Peyer's patch (tissue), 4 donors: ENCODE data around the gene ZNF546. TPM values are rescaled to one million over a fixed set of nuclear protein-coding genes. Genes with fewer than 3 reads are reported as not detected.

Source experiments
- DNase-seq, 3 donors: peaks; one replicate each; pipeline ENCODE4 v3.0.0-alpha.2; 2017 to 2019
- H3K27ac ChIP-seq, 4 donors: fragments of 200-600 bp; sonication (generic); one replicate each; pipeline ENCODE4 v1.5.1; 2016 to 2019
- H3K27me3 ChIP-seq, 2 donors: fragments of 200-600 bp; sonication (generic); one replicate each; pipeline ENCODE4 v1.5.1; 2019
- H3K36me3 ChIP-seq, 3 donors: fragments of 200-600 bp; sonication (generic); one replicate each; pipeline ENCODE4 v1.5.1; 2016 to 2019
- H3K4me1 ChIP-seq, 4 donors: fragments of 200-600 bp; sonication (generic); one replicate each; pipeline ENCODE4 v1.5.1; 2016 to 2019
- H3K4me3 ChIP-seq, 4 donors: fragments of 200-600 bp; sonication (generic); 1 replicate in 3 of 4; 2 replicates in 1 of 4; pipeline ENCODE4 v1.5.1; 2016 to 2019; ENCODE audit warnings: mild to moderate bottlenecking in 1 of 4
- H3K9me3 ChIP-seq, 4 donors: fragments of 200-600 bp; sonication (generic); one replicate each; pipeline ENCODE4 v1.5.1; 2016 to 2019; ENCODE audit warnings: mild to moderate bottlenecking in 1 of 4
- POLR2A ChIP-seq, 2 donors: fragments of 450-650 bp; IDR thresholded peaks; one replicate each; pipeline ENCODE4 v1.5.1; 2017; ENCODE audit warnings: antibody characterized with exemption in 2 of 2, mild to moderate bottlenecking in 2 of 2, moderate library complexity in 2 of 2
- total RNA-seq, 4 donors: library from RNA; depleted of rRNA; stranded (reverse); fragments of >200 nt; gene quantifications; one replicate each; pipeline ENCODE4 v1.1.0, GENCODE V29; 2016
- TF ChIP-seq, protein P1 (sequence below), 6 experiments: fragments of 450-650 bp in 4 of 6; fragments of 200-600 bp in 2 of 6; sonication (generic) in 1 of 6; IDR thresholded peaks; one replicate each; pipeline ENCODE4 v1.5.1; 2017 to 2019; ENCODE audit warnings: antibody characterized with exemption in 6 of 6, mild to moderate bottlenecking in 3 of 6, moderate library complexity in 1 of 6

ZNF546 gene
- total RNA-seq, 4 donors from 2014 or later = 3.0 to 5.5 (median 4.8) TPM

DNA sequence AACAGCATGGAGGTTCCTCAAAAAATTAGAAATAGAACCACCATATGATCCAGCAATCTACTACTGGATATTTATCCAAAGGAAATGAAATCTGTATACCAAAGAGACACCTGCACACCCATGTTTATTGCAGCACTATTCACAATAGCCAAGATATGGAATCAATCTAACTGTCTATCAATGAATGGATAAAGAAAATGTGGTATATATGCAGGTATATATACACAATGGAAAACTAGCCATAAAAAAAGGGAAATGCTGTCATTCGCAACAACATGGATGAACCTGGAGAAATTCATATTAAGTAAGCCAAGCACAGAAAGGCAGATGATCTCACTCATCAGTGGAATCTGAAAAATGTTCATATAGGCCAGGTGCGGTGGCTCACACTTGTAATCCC, 56.6 kb downstream of the ZNF546 start:
- peaks cover 0 to 23% (median 0%) of the 10 kb centered on the region in 3 donors for H3K36me3 ChIP-seq
- H3K4me3 ChIP-seq = no peak overlapping the region
- peaks cover 0 to 3% (median 0%) of the 10 kb centered on the region in 4 donors for H3K9me3 ChIP-seq
- H3K27ac ChIP-seq = no peak overlapping the region
- no peak for DNase-seq
- H3K4me1 ChIP-seq = peaks cover 0 to 12% (median 5%) of the 10 kb centered on the region in 4 donors
- H3K27me3 ChIP-seq = no peaks in the 10 kb centered on the region
- TF ChIP-seq POLR2A (IDR thresholded peaks at IDR 0.05) = no peak
- TF ChIP-seq, protein P1, sequence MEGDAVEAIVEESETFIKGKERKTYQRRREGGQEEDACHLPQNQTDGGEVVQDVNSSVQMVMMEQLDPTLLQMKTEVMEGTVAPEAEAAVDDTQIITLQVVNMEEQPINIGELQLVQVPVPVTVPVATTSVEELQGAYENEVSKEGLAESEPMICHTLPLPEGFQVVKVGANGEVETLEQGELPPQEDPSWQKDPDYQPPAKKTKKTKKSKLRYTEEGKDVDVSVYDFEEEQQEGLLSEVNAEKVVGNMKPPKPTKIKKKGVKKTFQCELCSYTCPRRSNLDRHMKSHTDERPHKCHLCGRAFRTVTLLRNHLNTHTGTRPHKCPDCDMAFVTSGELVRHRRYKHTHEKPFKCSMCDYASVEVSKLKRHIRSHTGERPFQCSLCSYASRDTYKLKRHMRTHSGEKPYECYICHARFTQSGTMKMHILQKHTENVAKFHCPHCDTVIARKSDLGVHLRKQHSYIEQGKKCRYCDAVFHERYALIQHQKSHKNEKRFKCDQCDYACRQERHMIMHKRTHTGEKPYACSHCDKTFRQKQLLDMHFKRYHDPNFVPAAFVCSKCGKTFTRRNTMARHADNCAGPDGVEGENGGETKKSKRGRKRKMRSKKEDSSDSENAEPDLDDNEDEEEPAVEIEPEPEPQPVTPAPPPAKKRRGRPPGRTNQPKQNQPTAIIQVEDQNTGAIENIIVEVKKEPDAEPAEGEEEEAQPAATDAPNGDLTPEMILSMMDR (IDR thresholded peaks at IDR 0.05) = no peak

DNA sequence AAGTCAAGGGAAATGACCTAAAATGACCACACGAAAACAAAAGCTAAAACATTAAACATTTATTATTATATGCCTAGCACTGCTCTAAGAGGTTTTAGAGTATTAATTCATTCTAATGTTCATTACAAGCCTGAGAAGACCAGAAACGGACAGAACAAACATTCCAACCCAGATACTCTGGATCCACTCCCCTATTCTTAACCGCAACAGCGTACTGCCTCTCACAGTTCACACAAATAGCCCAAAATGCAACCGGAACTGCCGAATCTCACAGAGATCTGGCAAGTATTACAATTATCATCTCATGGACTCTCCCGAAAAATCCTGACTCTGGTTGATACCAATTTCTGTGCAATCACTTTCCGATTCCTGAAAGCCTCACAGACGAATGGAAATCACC, 57.8 kb downstream of the ZNF546 start:
- Histone ChIP-seq H3K36me3 (peaks cover 0 to 12% (median 0%) of the 10 kb centered on the region in 3 donors), H3K27me3 (no peaks in the 10 kb centered on the region), H3K27ac (no peak overlapping the region), H3K4me3 (peak overlapping the region in 1 of 4 donors; percentile 63), H3K9me3 (peaks cover 0 to 6% (median 0%) of the 10 kb centered on the region in 4 donors), H3K4me1 (peaks cover 0 to 12% (median 5%) of the 10 kb centered on the region in 4 donors)
- TF ChIP-seq, protein P1 (IDR thresholded peaks at IDR 0.05) = no peak
- no peak for TF ChIP-seq POLR2A (IDR thresholded peaks at IDR 0.05)
- DNase-seq = no peak

DNA sequence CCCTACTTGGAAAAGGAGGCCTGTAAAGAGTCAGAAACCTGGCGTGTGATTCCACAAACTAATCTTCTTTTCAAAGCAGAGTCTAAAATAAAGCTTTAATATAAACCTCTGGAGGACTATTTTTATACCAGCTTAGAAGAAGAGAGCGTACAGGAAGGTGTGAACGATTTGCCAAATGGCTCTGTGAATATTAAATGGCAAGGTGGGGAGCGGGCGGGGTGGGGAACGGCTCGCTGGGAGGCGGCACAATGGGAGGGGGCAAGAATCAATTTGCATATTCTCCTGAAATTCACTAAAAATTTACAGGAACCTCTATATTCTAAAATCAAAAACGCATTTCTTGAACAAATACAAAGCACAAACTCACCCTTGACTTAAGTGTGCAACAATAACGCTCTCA, 58.2 kb downstream of the ZNF546 start:
- DNase-seq = no peak
- no peak for TF ChIP-seq POLR2A (IDR thresholded peaks at IDR 0.05)
- TF ChIP-seq, protein P1 (IDR thresholded peaks at IDR 0.05) = no peak
- H3K36me3 ChIP-seq = peaks cover 0 to 7% (median 0%) of the 10 kb centered on the region in 3 donors
- no peaks in the 10 kb centered on the region for H3K27me3 ChIP-seq
- H3K4me3 ChIP-seq = peak overlapping the region; percentile 63 to 79 (median 67)
- peaks cover 0 to 10% (median 0%) of the 10 kb centered on the region in 4 donors for H3K9me3 ChIP-seq
- peaks cover 0 to 12% (median 5%) of the 10 kb centered on the region in 4 donors for H3K4me1 ChIP-seq
- H3K27ac ChIP-seq = no peak overlapping the region

DNA sequence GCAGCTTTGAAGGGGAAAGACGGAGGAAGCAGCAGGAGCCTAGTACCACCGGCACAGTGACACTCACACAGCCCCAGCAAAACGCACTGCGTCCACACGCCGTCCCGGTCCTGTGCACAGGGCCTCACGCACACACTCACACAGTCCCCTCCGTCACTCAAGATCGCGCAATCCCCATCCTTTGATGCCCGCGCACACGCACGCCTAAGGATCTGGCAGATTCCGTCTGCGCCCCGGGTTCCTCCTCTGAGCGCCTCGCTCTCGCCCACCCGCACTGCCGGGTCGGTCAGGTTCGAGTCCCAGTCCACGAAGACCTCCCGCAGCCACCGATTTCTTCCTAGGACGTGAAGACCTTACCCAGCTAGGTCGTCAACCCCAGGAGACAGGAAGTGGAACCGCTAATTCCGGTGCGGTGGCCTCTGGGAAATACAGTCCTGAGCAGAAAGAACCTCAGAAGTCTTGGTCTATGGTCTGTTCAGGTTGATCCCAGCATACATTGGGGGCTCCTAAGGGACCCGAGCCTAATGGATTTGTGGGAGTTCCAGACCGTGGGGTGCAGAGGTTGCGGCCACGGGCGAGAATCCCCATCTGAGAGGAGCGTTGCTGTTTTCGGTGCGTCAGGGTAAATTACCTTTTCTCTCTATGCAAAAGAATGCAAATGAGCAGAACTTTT, 59.1 kb downstream of the ZNF546 start, which contains the start of gene ZNF780B:
Gene ZNF780B, minus strand, starts transcription at position 400 of the 673 bp plus-strand sequence. CDS start 5,899 bp downstream, outside the sequence.
- peak within 1 kb of the TSS; percentile 56 to 72 (median 66) for H3K27ac ChIP-seq
- DNase-seq = peak; percentile 74 to 93 (median 88)
- H3K4me1 ChIP-seq = peaks cover 0 to 12% (median 5%) of the 10 kb centered on the region in 4 donors
- H3K4me3 ChIP-seq = peak within 1 kb of the TSS; percentile 63 to 79 (median 67)
- TF ChIP-seq, protein P1 (IDR thresholded peaks at IDR 0.05) = no peak
- TF ChIP-seq POLR2A (IDR thresholded peaks at IDR 0.05) = no peak
- H3K27me3 ChIP-seq = no peaks in the 10 kb centered on the region
- peaks cover 0 to 10% (median 0%) of the 10 kb centered on the region in 4 donors for H3K9me3 ChIP-seq
- no peaks in the 10 kb centered on the region for H3K36me3 ChIP-seq

DNA sequence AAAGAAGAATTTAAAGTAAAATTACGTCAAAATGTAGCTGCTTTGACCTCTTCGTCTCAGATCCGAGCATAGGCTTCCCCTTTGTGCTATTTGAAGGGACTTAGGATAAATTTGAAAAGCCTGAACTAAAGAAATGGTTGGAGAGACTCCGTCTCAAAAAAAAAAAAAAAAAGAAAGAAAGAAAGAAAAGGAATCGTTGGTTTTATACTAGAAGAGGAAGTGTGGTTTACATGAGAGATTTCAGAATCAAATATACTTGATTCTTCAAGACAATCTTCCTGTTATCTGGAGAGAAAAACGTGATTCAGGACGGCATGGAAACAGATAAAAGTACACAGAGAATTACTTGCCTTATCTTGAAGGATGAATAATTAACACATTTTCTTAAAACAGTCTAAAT, 59.6 kb downstream of the ZNF546 start:
- H3K4me1 ChIP-seq = peaks cover 0 to 12% (median 5%) of the 10 kb centered on the region in 4 donors
- peaks cover 0 to 10% (median 0%) of the 10 kb centered on the region in 4 donors for H3K9me3 ChIP-seq
- no peak for DNase-seq
- H3K36me3 ChIP-seq = no peaks in the 10 kb centered on the region
- H3K27ac ChIP-seq = peak overlapping the region in 3 of 4 donors; percentile 66 to 72 (median 66)
- TF ChIP-seq, protein P1 (IDR thresholded peaks at IDR 0.05) = no peak
- no peak for TF ChIP-seq POLR2A (IDR thresholded peaks at IDR 0.05)
- peak overlapping the region; percentile 63 to 79 (median 67) for H3K4me3 ChIP-seq
- H3K27me3 ChIP-seq = no peaks in the 10 kb centered on the region
